ENCODE results near the gene SHLD2. TPM values are rescaled to one million over a fixed set of nuclear protein-coding genes. Genes with fewer than 3 reads are reported as not detected.
"Not testable (repeated sequence)": the region's sequence is repeated elsewhere in the genome, so short reads cannot be mapped to it uniquely, and the experiment has no call there.

SHLD2 gene
- total and polyA plus RNA-seq, 2 of the 4 experiments (the other 2 are of a cell fraction), result 10.6 to 19.9 TPM

DNA sequence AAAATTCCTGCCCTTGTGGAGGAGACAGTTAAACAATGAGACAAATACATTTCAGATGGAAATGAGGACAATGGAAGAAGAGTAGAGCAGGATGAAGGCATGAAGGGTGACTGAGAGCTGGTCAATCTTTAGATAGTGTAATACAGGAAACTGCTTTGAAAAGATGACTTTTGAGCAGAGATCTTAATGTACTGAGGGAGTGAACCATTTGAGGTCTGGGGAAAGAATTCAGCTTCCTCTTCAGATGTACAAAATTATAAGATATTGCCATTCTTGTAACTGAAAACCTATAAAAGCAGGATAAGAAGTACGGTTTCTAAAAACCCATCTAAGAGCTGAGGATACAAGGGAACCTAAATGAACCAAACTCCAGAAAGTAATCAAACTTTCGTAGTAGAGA, 38.9 kb downstream of the SHLD2 start:
- H2AK5ac ChIP-seq (ENCODE audit: low read depth, low read length); H3K9ac ChIP-seq (ENCODE audit: low read depth, low read length); BruUV-seq (replicated peaks); H3K79me1 ChIP-seq (ENCODE audit: low read depth in 1 of 2, low read length in 2 of 2); H3K4me3 ChIP-seq (ENCODE audit: insufficient read depth, low read depth, low read length); H3K9me3 ChIP-seq (ENCODE audit: control insufficient read depth, insufficient read depth, low read length); H2BK5ac ChIP-seq (ENCODE audit: low read depth, low read length, poor library complexity, severe bottlenecking); dilution Hi-C loops (cut with HindIII; ENCODE audit: low sequenced_read_pairs, unreplicated experiment); POLR2A ChIA-PET (ENCODE audit: unreplicated experiment); H3K4me1 ChIP-seq (ENCODE audit: control insufficient read depth, insufficient read depth, low read length); ATAC-seq (ENCODE audit: low read depth); H3K23ac ChIP-seq (ENCODE audit: low read depth, low read length); in situ Hi-C loops (cut with MboI; ENCODE audit: low sequenced_read_pairs); intact Hi-C loops (cut with micrococcal nuclease); H3K27ac ChIP-seq (ENCODE audit: insufficient read depth, low read length); H4K91ac ChIP-seq (ENCODE audit: insufficient read depth, low read depth, low read length); H2AFZ ChIP-seq (replicated peaks; ENCODE audit: low read length, poor library complexity); CTCF ChIA-PET; H3K4me2 ChIP-seq (ENCODE audit: low read depth, low read length); DNase-seq; H3K9me1 ChIP-seq (ENCODE audit: insufficient read depth, low read length); H2BK20ac ChIP-seq (ENCODE audit: low read depth, low read length); H3K27me3 ChIP-seq (ENCODE audit: control insufficient read depth, insufficient read depth, low read length); H4K8ac ChIP-seq (ENCODE audit: low read depth in 2 of 2, low read length in 2 of 2); H2AK9ac ChIP-seq (replicated peaks; ENCODE audit: low read depth, low read length, poor library complexity); H3K4ac ChIP-seq (ENCODE audit: low read depth, low read length); H3K14ac ChIP-seq (replicated peaks; ENCODE audit: low read depth, low read length); H2BK120ac ChIP-seq (ENCODE audit: low read depth, low read length); H3K36me3 ChIP-seq (ENCODE audit: control insufficient read depth, insufficient read depth, low read length); H3K56ac ChIP-seq (ENCODE audit: extremely low read depth, insufficient read depth, low read length); H2BK15ac ChIP-seq (ENCODE audit: low read depth, low read length); H4K5ac ChIP-seq (ENCODE audit: low read depth, low read length); H4K20me1 ChIP-seq (ENCODE audit: insufficient read depth, low read length); H3K18ac ChIP-seq (ENCODE audit: low read depth, low read length): not testable (repeated sequence)
- no CpG with 5 or more reads among the region's 2 CpGs for WGBS, 2 experiments (ENCODE audit: extremely low coverage in 2 of 2, insufficient read length in 1 of 2)

DNA sequence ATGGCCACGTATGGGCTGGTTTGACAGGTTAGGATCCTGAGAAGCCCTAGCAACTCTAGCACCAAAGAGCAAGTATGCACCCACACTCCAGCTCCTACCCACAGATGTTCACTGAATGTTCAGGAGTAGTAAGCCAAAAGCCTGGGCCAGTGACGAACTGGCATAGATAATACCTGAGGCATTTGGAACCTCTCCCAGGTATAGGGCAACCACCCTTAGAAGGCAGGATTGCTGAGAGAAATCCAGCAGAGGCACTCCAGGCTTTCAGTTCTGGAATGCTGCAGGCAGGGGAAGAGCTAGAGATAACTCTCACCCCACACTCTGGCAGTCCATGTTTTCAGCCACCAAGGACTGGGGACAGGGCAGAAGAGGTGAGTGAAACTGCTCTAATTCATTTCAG, 39.4 kb downstream of the SHLD2 start:
- H2BK15ac ChIP-seq (ENCODE audit: low read depth, low read length); H3K9ac ChIP-seq (ENCODE audit: low read depth, low read length); intact Hi-C loops (cut with micrococcal nuclease); H3K14ac ChIP-seq (replicated peaks; ENCODE audit: low read depth, low read length); H2AK5ac ChIP-seq (ENCODE audit: low read depth, low read length); H3K27me3 ChIP-seq (ENCODE audit: control insufficient read depth, insufficient read depth, low read length); ATAC-seq (ENCODE audit: low read depth); dilution Hi-C loops (cut with HindIII; ENCODE audit: low sequenced_read_pairs, unreplicated experiment); H4K8ac ChIP-seq (ENCODE audit: low read depth in 2 of 2, low read length in 2 of 2); CTCF ChIA-PET; H2BK120ac ChIP-seq (ENCODE audit: low read depth, low read length); POLR2A ChIA-PET (ENCODE audit: unreplicated experiment); H3K4me1 ChIP-seq (ENCODE audit: control insufficient read depth, insufficient read depth, low read length); H4K91ac ChIP-seq (ENCODE audit: insufficient read depth, low read depth, low read length); H2BK5ac ChIP-seq (ENCODE audit: low read depth, low read length, poor library complexity, severe bottlenecking); H2AK9ac ChIP-seq (replicated peaks; ENCODE audit: low read depth, low read length, poor library complexity); H3K4ac ChIP-seq (ENCODE audit: low read depth, low read length); DNase-seq; H3K4me3 ChIP-seq (ENCODE audit: insufficient read depth, low read depth, low read length); H4K5ac ChIP-seq (ENCODE audit: low read depth, low read length); H4K20me1 ChIP-seq (ENCODE audit: insufficient read depth, low read length); H3K9me1 ChIP-seq (ENCODE audit: insufficient read depth, low read length); H3K27ac ChIP-seq (ENCODE audit: insufficient read depth, low read length); H2AFZ ChIP-seq (replicated peaks; ENCODE audit: low read length, poor library complexity); H3K9me3 ChIP-seq (ENCODE audit: control insufficient read depth, insufficient read depth, low read length); BruUV-seq (replicated peaks); H3K4me2 ChIP-seq (ENCODE audit: low read depth, low read length); in situ Hi-C loops (cut with MboI; ENCODE audit: low sequenced_read_pairs); H3K56ac ChIP-seq (ENCODE audit: extremely low read depth, insufficient read depth, low read length); H3K23ac ChIP-seq (ENCODE audit: low read depth, low read length); H3K79me1 ChIP-seq (ENCODE audit: low read depth in 1 of 2, low read length in 2 of 2); H3K18ac ChIP-seq (ENCODE audit: low read depth, low read length); H2BK20ac ChIP-seq (ENCODE audit: low read depth, low read length); H3K36me3 ChIP-seq (ENCODE audit: control insufficient read depth, insufficient read depth, low read length): not testable (repeated sequence)
- WGBS, 2 experiments (ENCODE audit: extremely low coverage in 2 of 2, insufficient read length in 1 of 2), result no CpG with 5 or more reads among the region's 2 CpGs
